Cardiac muscle cell (in vitro differentiated cells and primary cell): ENCODE measurements around the gene LHX2. TPM values are rescaled to one million over a fixed set of nuclear protein-coding genes. Genes with fewer than 3 reads are reported as not detected.

Experiments used
- DNase-seq, 2 donors: peaks; one replicate each; pipeline versions ENCODE4 v3.0.0 to v3.0.0-alpha.2; 2010 to 2017; ENCODE audit warnings: low read depth in 1 of 2, low spot score in 1 of 2
- H3K27ac ChIP-seq: fragments of 200-600 bp; sonication (generic); 2 replicates; pipeline ENCODE4 v1.5.1; 2016
- H3K27me3 ChIP-seq: fragments of 200-600 bp; sonication (generic); 2 replicates; pipeline ENCODE4 v1.6.0; 2016; ENCODE audit warnings: control low read depth
- H3K36me3 ChIP-seq: fragments of 200-600 bp; sonication (generic); 2 replicates; pipeline ENCODE4 v1.5.1; 2016; ENCODE audit warnings: control low read depth
- H3K4me1 ChIP-seq: fragments of 200-600 bp; sonication (generic); 2 replicates; pipeline ENCODE4 v1.8.1; 2017; ENCODE audit warnings: low read depth, mild to moderate bottlenecking, mixed run types
- H3K4me3 ChIP-seq: fragments of 200-600 bp; sonication (generic); 2 replicates; pipeline ENCODE4 v1.5.1; 2016; ENCODE audit warnings: mild to moderate bottlenecking
- H3K9me3 ChIP-seq: fragments of 200-600 bp; sonication (generic); 2 replicates; pipeline ENCODE4 v1.5.1; 2017; ENCODE audit warnings: low read depth, mild to moderate bottlenecking, control low read depth
- CTCF ChIP-seq: IDR thresholded peaks from 2 replicates; pipeline ENCODE4 v1.5.1; 2012; ENCODE audit warnings: low read depth, mild to moderate bottlenecking, low read length
- polyA plus RNA-seq: library from polyadenylated mRNA; unstranded; fragments of >200 nt; fragmentation: Nextera tagmentation; extraction: Ambion mirVana; gene quantifications from 2 replicates; pipeline ENCODE4 v1.2.1, GENCODE V29; 2016
- total RNA-seq: library from RNA; depleted of rRNA; stranded (reverse); fragments of >200 nt; gene quantifications from 2 replicates; pipeline ENCODE4 v1.2.3, GENCODE V29; 2016

The LHX2 gene
- total and polyA plus RNA-seq, 2 experiments from 2014 or later = 0.60 to 1.3 TPM

GRCh38 chr9:124013309-124014210 is 2.0 kb downstream of the LHX2 start:
- no peak for DNase-seq
- no peak for TF ChIP-seq CTCF

DNA sequence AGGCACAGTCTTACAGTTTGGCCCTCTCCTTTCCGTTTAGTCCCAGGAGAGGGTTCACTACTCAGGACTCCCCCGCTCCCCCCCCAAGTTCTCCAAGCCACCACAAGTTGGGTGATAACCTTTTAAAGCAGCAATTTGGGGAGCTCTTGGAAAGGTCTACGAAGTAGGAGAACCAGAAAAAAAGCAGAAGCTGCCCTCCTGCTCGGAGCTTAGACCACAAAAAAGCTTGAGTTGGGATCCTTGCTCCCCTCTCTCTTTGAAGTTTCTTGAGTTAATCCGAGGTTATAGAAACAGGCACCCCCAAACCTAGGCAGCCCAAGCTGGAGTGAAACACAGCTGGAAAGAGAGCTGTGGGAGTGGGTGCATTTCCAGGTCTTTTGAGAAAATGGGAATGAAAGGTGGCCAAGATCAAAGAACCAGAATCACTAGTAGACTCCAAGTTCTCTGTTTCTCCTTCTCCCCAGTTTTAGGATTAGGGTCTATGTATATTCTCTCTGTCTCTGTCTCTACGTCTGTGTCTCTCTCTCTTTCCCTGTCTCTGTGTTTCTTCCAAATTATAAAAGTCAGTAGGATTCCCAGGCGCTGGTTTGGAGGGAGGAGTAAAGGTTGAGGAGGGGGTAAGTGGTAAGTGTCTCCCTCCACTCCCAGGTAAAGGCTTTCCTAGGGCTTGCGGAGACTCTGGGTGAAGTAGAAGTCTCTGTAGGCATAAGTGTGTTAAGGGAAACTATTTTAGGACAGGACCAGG is 2.8 kb downstream of the LHX2 start:
- H3K9me3 ChIP-seq = no peaks in the 10 kb centered on the region
- H3K4me1 ChIP-seq = no peaks in the 10 kb centered on the region
- DNase-seq = no peak
- peaks cover 100% of the 10 kb centered on the region for H3K27me3 ChIP-seq
- H3K4me3 ChIP-seq = no peak overlapping the region
- no peak overlapping the region for H3K27ac ChIP-seq
- no peak for TF ChIP-seq CTCF
- no peaks in the 10 kb centered on the region for H3K36me3 ChIP-seq

More at GRCh38 chr9:124013309-124014210, 2.0 kb downstream of the LHX2 start:
- Histone ChIP-seq H3K4me1 (peaks cover 2% of the 10 kb centered on the region), H3K27ac (no peak overlapping the region), H3K9me3 (no peaks in the 10 kb centered on the region), H3K4me3 (no peak overlapping the region), H3K36me3 (no peaks in the 10 kb centered on the region), H3K27me3 (peaks cover 100% of the 10 kb centered on the region)

GRCh38 chr9:124014956-124015660 is 3.5 kb downstream of the LHX2 start:
- no peak overlapping the region for H3K4me3 ChIP-seq
- no peak overlapping the region for H3K27ac ChIP-seq
- DNase-seq = no peak
- H3K27me3 ChIP-seq = peaks cover 100% of the 10 kb centered on the region
- no peak for TF ChIP-seq CTCF
- H3K4me1 ChIP-seq = no peaks in the 10 kb centered on the region
- no peaks in the 10 kb centered on the region for H3K9me3 ChIP-seq
- H3K36me3 ChIP-seq = no peaks in the 10 kb centered on the region

DNA sequence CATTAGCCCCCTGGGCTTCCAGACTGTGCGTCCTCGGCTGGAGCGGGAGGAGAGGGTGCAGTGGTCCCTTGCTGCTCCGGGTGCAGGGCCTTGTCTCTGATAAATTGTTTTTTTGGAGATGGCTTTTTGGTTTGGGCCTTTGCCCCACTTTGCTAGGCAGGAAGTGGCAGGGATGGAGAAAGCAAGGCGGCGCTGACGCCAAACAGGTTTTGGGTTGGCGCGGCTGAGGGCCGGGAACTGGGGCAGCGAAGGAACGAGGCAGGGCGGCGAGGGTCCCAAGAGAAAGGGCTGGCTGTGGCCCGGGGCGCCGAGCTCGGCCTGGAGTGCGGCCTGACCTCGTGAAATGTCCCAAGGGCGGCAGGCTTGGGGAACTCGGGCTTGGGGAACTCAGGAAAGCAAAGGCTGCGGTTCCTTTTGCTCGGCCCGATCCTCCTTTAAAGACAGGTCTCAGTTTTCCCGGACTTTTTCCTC is 4.1 kb downstream of the LHX2 start:
- peaks cover 100% of the 10 kb centered on the region for H3K27me3 ChIP-seq
- DNase-seq = no peak

More for the DNA sequence above, 4.1 kb downstream of the LHX2 start:
- H3K36me3 ChIP-seq = no peaks in the 10 kb centered on the region
- no peaks in the 10 kb centered on the region for H3K4me1 ChIP-seq
- H3K27ac ChIP-seq = no peak overlapping the region
- no peaks in the 10 kb centered on the region for H3K9me3 ChIP-seq
- H3K4me3 ChIP-seq = no peak overlapping the region
- TF ChIP-seq CTCF = no peak
